Suprapubic skin (tissue), 4 donors: ENCODE results near the gene VDAC1.

Experiments
- EP300 ChIP-seq: sonication (generic); formaldehyde crosslinking; IDR thresholded peaks from one replicate; pipeline ENCODE4 v1.6.1; 2017; ENCODE audit warnings: antibody characterized with exemption
- POLR2A ChIP-seq, 2 donors: fragments of 450-650 bp; IDR thresholded peaks; one replicate each; pipeline ENCODE4 v1.6.1; 2017; ENCODE audit warnings: antibody characterized with exemption in 2 of 2, mild to moderate bottlenecking in 2 of 2, moderate library complexity in 2 of 2
- POLR2AphosphoS5 ChIP-seq, 3 donors: sonication (generic); formaldehyde crosslinking; IDR thresholded peaks; one replicate each; pipeline ENCODE4 v1.6.1; 2017; ENCODE audit warnings: antibody characterized with exemption in 3 of 3
- TF ChIP-seq, protein P1 (sequence below), 2 donors: fragments of 200-600 bp in 1 of 2; fragments of 450-650 bp in 1 of 2; sonication (generic) in 1 of 2; IDR thresholded peaks; one replicate each; pipeline ENCODE4 v1.5.1; 2016 to 2019; ENCODE audit warnings: antibody characterized with exemption in 2 of 2, mild to moderate bottlenecking in 1 of 2, moderate library complexity in 1 of 2

DNA sequence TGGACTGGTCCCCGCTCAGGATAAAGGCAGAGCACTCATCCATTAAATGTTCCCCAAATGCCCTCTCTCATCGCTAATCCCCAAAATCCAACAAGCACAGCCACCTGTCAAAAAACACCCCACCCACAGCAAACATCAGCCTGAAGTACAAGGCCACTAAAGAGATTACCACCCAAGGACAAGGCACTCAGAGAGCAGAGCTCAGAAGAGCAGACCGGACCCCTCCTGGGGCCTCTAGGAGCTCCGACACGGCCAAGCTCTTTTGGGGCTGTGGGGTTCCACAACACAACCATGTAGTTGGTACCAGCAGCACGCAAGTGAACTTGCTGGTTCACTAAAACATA lies 9.8 kb downstream of the VDAC1 start:
- TF ChIP-seq, protein P1, sequence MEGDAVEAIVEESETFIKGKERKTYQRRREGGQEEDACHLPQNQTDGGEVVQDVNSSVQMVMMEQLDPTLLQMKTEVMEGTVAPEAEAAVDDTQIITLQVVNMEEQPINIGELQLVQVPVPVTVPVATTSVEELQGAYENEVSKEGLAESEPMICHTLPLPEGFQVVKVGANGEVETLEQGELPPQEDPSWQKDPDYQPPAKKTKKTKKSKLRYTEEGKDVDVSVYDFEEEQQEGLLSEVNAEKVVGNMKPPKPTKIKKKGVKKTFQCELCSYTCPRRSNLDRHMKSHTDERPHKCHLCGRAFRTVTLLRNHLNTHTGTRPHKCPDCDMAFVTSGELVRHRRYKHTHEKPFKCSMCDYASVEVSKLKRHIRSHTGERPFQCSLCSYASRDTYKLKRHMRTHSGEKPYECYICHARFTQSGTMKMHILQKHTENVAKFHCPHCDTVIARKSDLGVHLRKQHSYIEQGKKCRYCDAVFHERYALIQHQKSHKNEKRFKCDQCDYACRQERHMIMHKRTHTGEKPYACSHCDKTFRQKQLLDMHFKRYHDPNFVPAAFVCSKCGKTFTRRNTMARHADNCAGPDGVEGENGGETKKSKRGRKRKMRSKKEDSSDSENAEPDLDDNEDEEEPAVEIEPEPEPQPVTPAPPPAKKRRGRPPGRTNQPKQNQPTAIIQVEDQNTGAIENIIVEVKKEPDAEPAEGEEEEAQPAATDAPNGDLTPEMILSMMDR (IDR thresholded peaks at IDR 0.05): no peak
- TF ChIP-seq POLR2A (IDR thresholded peaks at IDR 0.05) (no peak), EP300 (no peak), POLR2AphosphoS5 (IDR thresholded peaks at IDR 0.05) (no peak)
